Measurements from ENCODE around the gene COX10.
"Not testable (repeated sequence)": the region's sequence is repeated elsewhere in the genome, so short reads cannot be mapped to it uniquely, and the experiment has no call there.

COX10 gene

DNA sequence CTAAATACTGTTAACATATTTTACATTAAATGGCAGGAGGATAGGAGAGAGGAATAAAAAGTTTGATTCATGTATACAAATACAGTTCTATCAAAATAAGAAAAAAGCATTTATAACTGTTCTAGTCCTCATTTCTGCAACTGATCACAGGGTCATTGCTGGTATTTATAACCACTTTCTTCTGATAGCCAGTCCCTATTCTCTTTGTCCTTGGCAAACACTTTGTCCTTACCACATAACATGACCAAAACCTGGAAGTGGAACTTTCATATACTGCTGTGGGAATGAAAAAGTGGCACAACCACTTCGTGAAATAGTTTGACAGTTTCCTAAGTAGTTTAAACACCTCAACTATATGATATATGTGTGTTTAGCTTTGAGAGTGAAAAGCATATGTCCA lies 84.1 kb downstream of the COX10 start:
- Histone ChIP-seq H3K36me3 (ENCODE audit: insufficient read depth, low read length) (no peaks in the 10 kb centered on the region), H3K9me3 (ENCODE audit: control insufficient read depth, insufficient read depth, low read length) (no peaks in the 10 kb centered on the region), H3K4me1 (ENCODE audit: insufficient read depth, low read length) (no peaks in the 10 kb centered on the region), H3K9ac (ENCODE audit: low read depth, low read length) (no peak overlapping the region)

DNA sequence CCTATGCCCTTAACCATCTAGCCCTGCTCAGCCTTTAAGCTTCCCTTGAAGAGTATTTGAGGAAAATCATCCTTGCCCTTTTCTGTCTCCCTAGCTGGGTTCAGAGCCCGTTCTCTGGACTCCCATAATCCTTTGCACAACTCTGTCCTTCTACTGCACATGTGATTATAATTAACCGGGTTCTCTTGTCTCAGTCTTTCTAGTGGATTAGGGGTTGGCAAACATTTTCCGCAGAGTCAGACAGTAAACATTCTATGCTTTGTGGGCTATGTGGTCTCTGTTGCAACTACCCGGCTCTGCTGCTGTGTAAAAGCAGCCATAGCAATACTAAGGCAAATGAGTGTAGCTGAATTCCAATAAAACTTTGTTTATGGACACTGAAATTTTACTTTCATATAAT lies 87.4 kb downstream of the COX10 start:
- Histone ChIP-seq H3K9ac (ENCODE audit: low read depth, low read length) (no peak overlapping the region), H3K9me3 (ENCODE audit: control insufficient read depth, insufficient read depth, low read length) (no peaks in the 10 kb centered on the region), H3K4me1 (ENCODE audit: insufficient read depth, low read length) (no peaks in the 10 kb centered on the region), H3K36me3 (ENCODE audit: insufficient read depth, low read length) (no peaks in the 10 kb centered on the region)

DNA sequence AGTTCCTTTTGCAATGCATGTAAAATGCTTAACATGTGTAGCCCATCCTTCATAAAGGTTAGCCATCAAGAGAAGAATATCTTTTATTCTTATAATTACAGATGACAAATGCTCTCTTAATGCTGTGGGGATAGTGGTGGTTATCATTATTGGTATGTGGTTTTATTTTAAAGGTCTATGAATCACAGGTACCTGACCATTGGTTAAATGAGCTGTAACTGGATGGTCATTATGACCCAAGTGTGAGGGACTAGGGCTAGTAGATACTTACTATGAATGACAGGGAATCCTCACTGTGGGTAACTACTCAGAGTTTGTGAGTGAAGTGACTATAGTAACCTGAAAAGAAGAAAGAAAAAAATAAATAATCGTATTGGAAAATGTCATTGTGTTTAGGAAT lies 88.5 kb downstream of the COX10 start:
- no peaks in the 10 kb centered on the region for H3K36me3 ChIP-seq (ENCODE audit: insufficient read depth, low read length)

DNA sequence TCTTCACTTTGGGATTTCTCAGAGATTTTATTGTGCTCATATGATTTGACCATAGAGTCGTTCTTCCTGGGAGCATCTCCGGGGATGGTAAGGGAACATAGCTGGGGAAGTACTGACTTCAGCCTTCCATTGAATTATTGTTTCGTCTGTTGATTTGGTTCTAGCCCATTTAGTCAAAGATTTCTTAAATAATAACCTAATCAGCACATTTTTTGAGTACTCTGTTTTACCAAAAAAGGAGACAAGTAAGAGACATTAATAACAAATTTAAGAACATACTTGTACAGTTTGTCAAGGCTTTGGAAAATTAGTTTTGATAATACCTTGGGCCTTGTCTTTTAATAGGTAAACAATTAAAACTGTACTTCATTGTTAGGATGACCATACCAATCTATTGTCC lies 89.4 kb downstream of the COX10 start:
- no peaks in the 10 kb centered on the region for H3K9me3 ChIP-seq (ENCODE audit: control insufficient read depth, insufficient read depth, low read length)
- no peaks in the 10 kb centered on the region for H3K36me3 ChIP-seq (ENCODE audit: insufficient read depth, low read length)
- H3K4me1 ChIP-seq (ENCODE audit: insufficient read depth, low read length), result no peaks in the 10 kb centered on the region
- no peak overlapping the region for H3K9ac ChIP-seq (ENCODE audit: low read depth, low read length)

More for the DNA sequence above, 88.5 kb downstream of the COX10 start:
- Histone ChIP-seq H3K4me1 (ENCODE audit: insufficient read depth, low read length) (no peaks in the 10 kb centered on the region), H3K9me3 (ENCODE audit: control insufficient read depth, insufficient read depth, low read length) (no peaks in the 10 kb centered on the region), H3K9ac (ENCODE audit: low read depth, low read length) (no peak overlapping the region)

DNA sequence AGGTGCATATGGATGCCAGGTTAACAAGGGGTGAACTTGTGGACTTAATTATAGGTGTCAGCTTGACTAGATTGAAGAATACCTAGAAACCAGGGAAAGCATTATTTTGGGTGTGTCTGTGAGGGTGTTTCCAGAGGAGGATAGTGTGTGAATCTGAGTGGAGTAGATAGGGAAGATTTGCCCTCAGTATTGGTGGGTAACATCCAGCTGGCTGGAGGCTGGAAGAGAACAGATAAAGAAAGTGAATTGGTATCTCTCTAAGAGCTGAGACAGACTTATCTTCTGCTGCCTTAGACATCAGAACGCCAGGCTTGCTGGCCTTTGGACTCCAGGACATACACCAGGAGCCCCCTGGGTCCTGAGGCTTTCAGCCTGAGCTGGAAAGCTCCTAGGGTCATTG lies 92.1 kb downstream of the COX10 start:
- Histone ChIP-seq H3K9ac (ENCODE audit: low read depth, low read length) (no peak overlapping the region), H3K36me3 (ENCODE audit: insufficient read depth, low read length) (no peaks in the 10 kb centered on the region), H3K4me1 (ENCODE audit: insufficient read depth, low read length) (no peaks in the 10 kb centered on the region), H3K9me3 (ENCODE audit: control insufficient read depth, insufficient read depth, low read length) (no peaks in the 10 kb centered on the region)

DNA sequence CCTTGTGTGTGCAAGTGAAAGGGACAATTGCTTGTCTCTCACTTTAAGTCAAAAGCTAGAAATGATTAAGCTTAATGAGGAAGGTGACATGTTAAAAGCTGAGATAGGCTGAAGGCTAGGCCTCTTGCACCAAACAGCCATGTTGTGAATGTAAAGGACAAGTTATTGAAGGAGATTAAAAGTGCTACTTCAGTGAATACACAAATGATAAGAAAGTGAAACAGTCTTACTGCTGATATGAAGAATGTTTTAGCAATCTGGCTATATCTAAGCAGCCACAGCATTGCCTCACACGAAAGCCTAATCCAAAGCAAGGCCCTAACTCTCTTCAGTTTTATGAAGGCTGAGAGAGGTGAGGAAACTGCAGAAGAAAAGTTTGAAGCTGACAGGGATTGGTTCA lies 96.3 kb downstream of the COX10 start:
- H3K9me3 ChIP-seq (ENCODE audit: control insufficient read depth, insufficient read depth, low read length), result peaks cover 8% of the 10 kb centered on the region; the same call in 1 of the 2 replicates
- no peaks in the 10 kb centered on the region for H3K4me1 ChIP-seq (ENCODE audit: insufficient read depth, low read length)
- 0 out of 2 replicates have a peak, but pooled peaks cover 3% of the 10 kb centered on the region for H3K36me3 ChIP-seq (ENCODE audit: insufficient read depth, low read length)
- no peak overlapping the region for H3K9ac ChIP-seq (ENCODE audit: low read depth, low read length)

DNA sequence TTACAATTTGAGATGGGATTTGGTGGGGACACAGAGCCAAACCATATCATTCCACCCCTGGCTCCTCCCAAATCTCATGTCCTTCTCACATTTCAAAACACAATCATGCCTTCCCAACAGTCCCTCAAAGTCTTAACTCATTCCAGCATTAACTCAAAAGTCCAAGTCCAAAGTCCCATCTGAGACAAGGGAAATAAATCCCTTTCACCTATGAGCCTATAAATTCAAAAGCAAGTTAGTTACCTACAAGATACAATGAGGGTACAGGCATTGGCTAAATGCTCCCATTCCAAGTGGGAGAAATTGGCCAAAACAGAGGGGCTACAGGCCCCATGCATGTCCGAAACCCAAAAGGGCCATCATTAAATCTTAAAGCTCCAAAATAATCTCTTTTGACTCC lies 98.5 kb downstream of the COX10 start:
- not testable (repeated sequence) for H3K9me3 ChIP-seq (ENCODE audit: control insufficient read depth, insufficient read depth, low read length); H3K36me3 ChIP-seq (ENCODE audit: insufficient read depth, low read length); H3K4me1 ChIP-seq (ENCODE audit: insufficient read depth, low read length)

DNA sequence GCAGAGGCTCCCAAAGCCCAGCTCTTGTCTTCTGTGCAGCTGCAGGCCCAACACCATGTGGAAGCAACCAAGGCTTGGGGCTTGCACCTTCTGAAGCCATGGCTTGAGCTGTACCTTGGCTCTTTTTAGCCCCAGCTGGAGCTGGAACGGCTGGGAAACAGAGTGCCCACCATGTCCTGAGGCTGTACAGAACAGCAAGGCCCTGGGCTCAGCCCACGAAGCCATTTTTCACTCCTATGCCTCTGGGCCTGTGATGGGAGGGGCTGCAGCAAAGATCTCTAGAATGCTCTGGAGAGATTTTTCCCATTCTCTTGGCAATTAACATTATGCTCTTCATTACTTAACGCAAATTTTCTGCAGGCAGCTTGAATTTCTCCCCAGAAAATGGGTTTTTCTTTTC lies 99.3 kb downstream of the COX10 start:
- Histone ChIP-seq H3K36me3 (ENCODE audit: insufficient read depth, low read length) (0 out of 2 replicates have a peak, but pooled peaks cover 3% of the 10 kb centered on the region), H3K9me3 (ENCODE audit: control insufficient read depth, insufficient read depth, low read length) (peaks cover 8% of the 10 kb centered on the region; the same call in 1 of the 2 replicates), H3K9ac (ENCODE audit: low read depth, low read length) (no peak overlapping the region), H3K4me1 (ENCODE audit: insufficient read depth, low read length) (no peaks in the 10 kb centered on the region)

More for the DNA sequence above, 98.5 kb downstream of the COX10 start:
- not testable (repeated sequence) for H3K9ac ChIP-seq (ENCODE audit: low read depth, low read length)

DNA sequence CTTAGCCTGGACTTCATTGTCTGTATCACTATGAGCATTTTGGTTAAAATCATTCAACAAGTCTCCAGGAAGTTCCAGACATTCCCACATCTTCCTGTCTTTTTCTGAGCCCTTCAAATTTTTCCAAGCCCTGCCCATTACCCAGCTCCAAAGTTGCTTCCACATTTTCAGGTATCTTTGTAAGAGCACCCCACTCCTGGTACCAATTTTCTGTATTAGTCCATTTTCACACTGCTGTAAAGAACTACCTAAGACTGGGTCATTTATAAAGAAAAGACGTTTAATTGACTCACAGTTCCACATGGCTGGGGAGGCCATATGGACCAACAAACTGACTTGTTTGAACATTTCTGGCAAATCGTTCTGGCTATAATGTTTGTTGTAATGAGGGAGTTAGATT lies 100.0 kb downstream of the COX10 start:
- Histone ChIP-seq H3K4me1 (ENCODE audit: insufficient read depth, low read length) (no peaks in the 10 kb centered on the region), H3K9ac (ENCODE audit: low read depth, low read length) (no peak overlapping the region), H3K9me3 (ENCODE audit: control insufficient read depth, insufficient read depth, low read length) (peaks cover 8% of the 10 kb centered on the region; the same call in 1 of the 2 replicates), H3K36me3 (ENCODE audit: insufficient read depth, low read length) (0 out of 2 replicates have a peak, but pooled peaks cover 3% of the 10 kb centered on the region)

DNA sequence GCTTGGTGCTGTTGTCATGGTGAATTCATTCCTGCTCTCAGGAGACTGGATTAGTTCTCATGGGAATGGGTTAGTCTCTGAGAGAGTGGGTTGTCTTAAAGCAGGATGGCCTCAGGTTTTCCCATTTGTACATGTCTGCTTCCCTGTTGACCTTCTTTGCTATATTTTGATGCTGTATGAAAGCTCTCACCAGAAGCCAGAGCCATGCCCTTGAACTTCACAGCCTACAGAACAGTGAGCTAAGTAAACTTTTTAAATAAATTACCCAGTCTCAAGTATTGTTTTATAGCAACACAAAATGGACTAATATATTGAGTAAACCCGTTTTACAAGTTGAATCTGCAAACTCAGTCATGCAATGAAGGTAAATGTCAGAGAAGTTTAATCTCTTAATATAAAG lies 100.6 kb downstream of the COX10 start:
- Histone ChIP-seq H3K36me3 (ENCODE audit: insufficient read depth, low read length) (0 out of 2 replicates have a peak, but pooled peaks cover 3% of the 10 kb centered on the region), H3K4me1 (ENCODE audit: insufficient read depth, low read length) (no peaks in the 10 kb centered on the region), H3K9me3 (ENCODE audit: control insufficient read depth, insufficient read depth, low read length) (peaks cover 8% of the 10 kb centered on the region; the same call in 1 of the 2 replicates), H3K9ac (ENCODE audit: low read depth, low read length) (no peak overlapping the region)

DNA sequence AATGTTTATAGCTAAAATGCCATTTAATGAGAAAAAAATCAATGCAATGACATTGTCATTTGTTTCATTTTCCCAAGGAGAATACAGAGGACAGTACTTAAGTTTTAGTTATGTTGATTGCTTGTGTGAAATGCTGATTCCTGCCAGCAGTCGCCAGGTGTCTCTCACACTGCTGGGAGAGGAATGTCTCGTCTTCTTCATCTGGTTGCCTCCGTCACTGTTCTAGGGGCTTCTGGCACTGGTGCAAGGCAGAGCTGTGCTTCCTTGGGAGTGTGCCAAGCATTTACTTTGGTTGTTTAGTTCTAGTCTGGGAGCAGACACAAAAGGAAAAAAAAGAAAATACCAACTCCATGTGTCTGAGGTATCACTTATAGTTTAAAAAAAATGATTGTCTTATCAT lies 107.7 kb downstream of the COX10 start:
- not testable (repeated sequence) for H3K9me3 ChIP-seq (ENCODE audit: control insufficient read depth, insufficient read depth, low read length); H3K4me1 ChIP-seq (ENCODE audit: insufficient read depth, low read length)

DNA sequence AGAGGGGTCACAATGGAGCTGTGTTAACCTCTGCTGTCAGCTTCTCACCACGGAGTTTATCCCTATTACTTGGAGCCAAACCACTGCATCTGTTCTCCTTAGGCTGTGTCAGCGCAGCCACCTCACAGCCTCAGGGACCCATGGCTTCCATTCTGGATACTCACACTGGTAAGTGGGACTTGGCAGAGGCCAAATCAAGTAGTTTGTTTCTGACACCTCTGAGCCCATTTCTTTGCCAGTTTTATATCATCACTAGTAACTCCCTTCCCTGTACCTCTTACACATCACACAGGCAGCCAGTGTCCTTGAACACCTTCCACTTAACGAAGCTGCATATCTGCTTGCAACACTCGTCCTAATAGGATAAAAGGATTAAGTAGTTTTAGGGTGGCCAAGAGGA lies 108.5 kb downstream of the COX10 start:
- H3K9ac ChIP-seq (ENCODE audit: low read depth, low read length); H3K9me3 ChIP-seq (ENCODE audit: control insufficient read depth, insufficient read depth, low read length); H3K4me1 ChIP-seq (ENCODE audit: insufficient read depth, low read length); H3K36me3 ChIP-seq (ENCODE audit: insufficient read depth, low read length): not testable (repeated sequence)

More for the DNA sequence above, 107.7 kb downstream of the COX10 start:
- H3K9ac ChIP-seq (ENCODE audit: low read depth, low read length); H3K36me3 ChIP-seq (ENCODE audit: insufficient read depth, low read length): not testable (repeated sequence)

DNA sequence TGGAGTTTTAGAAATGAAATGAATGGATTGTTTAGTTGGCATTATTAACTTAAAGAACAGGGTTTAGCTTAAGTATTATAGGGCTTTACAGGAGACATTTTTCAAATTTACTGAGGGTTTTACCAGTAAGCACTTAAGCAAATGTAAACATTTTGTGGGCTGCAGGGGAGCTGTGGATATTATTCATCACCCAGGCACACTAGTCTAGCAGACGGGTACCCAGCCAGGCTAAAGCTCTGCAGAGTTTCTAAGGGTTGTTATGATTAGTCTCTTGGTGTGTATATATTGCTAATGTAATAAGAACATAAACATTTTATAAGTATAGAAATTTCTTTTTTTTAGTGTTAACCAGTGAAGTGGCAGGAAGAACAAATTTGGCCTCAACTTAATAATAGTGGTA lies 110.6 kb downstream of the COX10 start:
- not testable (repeated sequence) for H3K9me3 ChIP-seq (ENCODE audit: control insufficient read depth, insufficient read depth, low read length); H3K4me1 ChIP-seq (ENCODE audit: insufficient read depth, low read length); H3K36me3 ChIP-seq (ENCODE audit: insufficient read depth, low read length); H3K9ac ChIP-seq (ENCODE audit: low read depth, low read length)

DNA sequence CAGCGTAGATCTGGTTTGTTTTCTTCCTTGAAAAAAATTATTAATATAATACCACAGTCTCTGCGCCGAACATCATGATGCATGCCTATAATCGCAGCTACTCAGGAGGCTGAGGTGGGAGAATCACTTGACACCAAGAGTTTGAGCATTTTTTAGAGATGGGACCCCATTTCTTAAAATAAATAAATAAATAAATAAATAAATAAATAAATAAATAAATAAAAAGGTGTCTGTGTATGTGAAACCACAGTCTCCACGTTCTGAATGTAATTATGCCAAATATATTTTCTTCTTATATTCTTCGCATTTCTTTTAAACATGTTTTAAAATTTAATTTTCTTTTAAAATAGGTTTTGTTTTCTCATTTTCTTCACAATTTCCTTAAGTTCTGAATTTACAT lies 112.8 kb downstream of the COX10 start:
- not testable (repeated sequence) for H3K36me3 ChIP-seq (ENCODE audit: insufficient read depth, low read length); H3K9ac ChIP-seq (ENCODE audit: low read depth, low read length); H3K4me1 ChIP-seq (ENCODE audit: insufficient read depth, low read length); H3K9me3 ChIP-seq (ENCODE audit: control insufficient read depth, insufficient read depth, low read length)

DNA sequence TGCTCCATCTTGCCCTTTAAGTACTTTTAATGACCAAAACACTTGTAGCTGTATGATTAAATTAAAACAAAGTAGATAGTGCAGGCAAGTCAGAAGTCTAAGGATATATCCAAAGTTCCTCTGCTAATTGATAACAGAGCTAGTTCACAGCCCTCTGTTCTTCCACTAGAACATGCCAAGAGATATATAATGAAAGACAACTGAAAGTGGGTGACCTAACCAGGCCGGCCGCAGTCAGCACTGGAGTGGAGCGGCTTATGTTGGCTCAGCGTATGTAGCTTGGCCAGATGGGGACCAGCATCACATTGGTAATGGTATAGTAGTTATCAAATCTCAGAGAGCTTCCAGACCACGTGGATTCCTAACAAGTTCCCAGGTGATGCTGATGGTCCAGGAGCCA lies 115.2 kb downstream of the COX10 start:
- H3K9me3 ChIP-seq (ENCODE audit: control insufficient read depth, insufficient read depth, low read length); H3K36me3 ChIP-seq (ENCODE audit: insufficient read depth, low read length); H3K4me1 ChIP-seq (ENCODE audit: insufficient read depth, low read length); H3K9ac ChIP-seq (ENCODE audit: low read depth, low read length): not testable (repeated sequence)

DNA sequence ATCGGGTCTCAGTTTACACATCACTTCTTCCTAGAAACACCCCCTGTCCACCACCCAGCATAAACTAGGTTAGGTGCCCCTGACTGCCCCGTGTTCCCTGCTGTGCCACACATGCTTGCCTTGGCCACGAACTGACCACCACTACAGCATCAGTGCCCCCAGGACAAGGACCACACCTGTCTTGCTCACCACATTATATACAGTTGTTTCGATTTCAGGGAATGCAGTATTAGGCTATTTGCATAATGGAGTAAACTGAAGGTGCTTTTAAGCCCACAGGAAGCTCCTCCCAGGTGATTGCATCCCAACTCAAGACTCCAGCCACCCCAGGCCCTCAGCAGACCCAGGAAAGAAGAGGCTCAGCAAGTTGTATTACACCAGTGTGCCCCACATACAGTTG lies 117.1 kb downstream of the COX10 start:
- H3K36me3 ChIP-seq (ENCODE audit: insufficient read depth, low read length); H3K4me1 ChIP-seq (ENCODE audit: insufficient read depth, low read length); H3K9me3 ChIP-seq (ENCODE audit: control insufficient read depth, insufficient read depth, low read length); H3K9ac ChIP-seq (ENCODE audit: low read depth, low read length): not testable (repeated sequence)
